ENCODE measurements around the gene ACTL8. TPM values are rescaled to one million over a fixed set of nuclear protein-coding genes. Genes with fewer than 3 reads are reported as not detected.
A peak's percentile ranks its signal among the peaks of the same experiment; 100 is the strongest.

Gene ACTL8
- total RNA-seq, 1 donor from 2014 or later = not detected

GRCh38 chr1:17799642-17800041, 44.5 kb downstream of the ACTL8 start:
- DNase-seq (ENCODE audit: low read depth) = no peak

- peak; percentile 3 for DNase-seq (ENCODE audit: low read depth)
These were observed 47.0 kb downstream of the ACTL8 start for GRCh38 chr1:17802164-17802563.

- DNase-seq (ENCODE audit: low read depth) = no peak
These were observed 47.8 kb downstream of the ACTL8 start for GRCh38 chr1:17802945-17803344.

DNA sequence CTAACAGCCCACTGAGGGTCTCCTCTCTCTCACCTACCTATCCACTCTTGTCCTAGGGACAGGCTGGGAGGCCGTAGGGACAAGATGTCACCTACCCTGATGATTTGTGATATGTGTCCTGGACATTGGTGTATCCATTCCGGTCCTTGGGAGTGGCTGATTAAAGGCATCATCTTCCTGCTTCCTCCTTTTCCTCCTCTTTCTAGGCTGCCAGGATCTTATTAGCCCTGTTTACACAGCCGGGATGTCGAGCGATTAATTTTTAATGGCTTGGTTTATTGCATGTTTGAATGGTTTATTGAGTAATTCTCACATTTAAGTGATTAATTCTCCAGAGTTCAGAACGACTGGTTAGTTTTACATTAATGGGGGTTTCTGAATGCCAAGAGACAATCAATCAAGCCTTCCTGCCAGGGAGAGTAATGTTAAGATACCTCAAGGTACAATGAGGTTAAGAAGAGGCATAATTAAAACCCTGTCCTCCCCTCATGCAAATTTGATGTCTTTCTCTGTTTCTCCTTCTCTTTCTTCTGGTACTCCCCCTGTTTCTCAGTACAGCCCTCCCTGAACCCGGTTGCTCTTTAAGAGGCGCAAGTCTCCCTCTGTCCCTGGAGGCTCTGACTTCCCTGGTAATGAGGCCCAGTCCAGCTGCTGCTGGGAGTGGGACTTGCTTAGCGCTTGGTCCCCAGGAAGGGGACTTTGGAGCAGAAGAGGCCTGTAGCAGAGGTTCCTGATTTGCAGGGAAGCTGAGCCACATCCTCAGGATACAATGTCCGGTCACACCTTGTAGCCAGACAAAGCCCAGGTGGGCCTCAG, 50.9 kb downstream of the ACTL8 start:
- DNase-seq (ENCODE audit: low read depth) = no peak

GRCh38 chr1:17808816-17809215, 53.7 kb downstream of the ACTL8 start:
- DNase-seq (ENCODE audit: low read depth) = no peak

DNA sequence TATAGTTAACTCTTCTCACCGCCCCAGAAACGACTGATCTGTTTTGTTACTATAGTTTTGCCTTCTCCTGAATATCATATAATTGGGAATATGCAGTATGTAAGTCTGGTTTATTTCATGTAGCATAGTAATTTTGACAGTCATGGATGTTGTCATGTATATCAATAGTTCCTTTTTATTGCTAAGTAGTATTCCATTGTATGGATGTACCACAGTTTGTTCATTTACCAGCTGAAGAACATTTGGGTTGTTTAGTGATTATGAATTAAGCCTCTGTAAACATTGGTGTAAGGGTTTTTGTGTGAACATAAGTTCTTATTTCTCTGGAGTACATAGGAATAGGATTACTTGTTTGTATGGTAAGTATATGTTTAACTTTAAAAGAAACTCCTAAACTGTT, 55.5 kb downstream of the ACTL8 start:
- no peak for DNase-seq (ENCODE audit: low read depth)

GRCh38 chr1:17816511-17816910, 61.4 kb downstream of the ACTL8 start:
- no peak for DNase-seq (ENCODE audit: low read depth)

- DNase-seq (ENCODE audit: low read depth) = peak; percentile 12
These were observed 64.1 kb downstream of the ACTL8 start for GRCh38 chr1:17819129-17819802.

DNA sequence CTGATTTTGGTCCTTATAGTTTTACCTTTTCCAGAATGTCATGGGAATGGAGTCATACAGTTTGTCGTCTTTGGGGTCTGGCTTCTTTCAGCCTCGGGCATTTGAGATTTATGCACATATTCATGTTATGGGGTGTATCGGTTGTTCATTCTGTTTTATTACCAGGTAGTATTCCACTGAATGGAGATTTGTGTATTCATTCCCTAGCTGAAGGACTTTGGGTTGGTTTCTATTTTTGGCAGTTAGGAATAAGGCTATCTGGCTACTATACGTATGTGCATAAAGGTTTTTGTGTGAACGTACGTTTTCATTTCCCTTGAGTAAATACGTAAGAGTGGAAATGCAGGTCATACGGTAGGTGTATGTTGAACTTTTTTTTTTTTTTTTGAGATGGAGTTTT, 65.1 kb downstream of the ACTL8 start:
- DNase-seq (ENCODE audit: low read depth) = no peak

DNA sequence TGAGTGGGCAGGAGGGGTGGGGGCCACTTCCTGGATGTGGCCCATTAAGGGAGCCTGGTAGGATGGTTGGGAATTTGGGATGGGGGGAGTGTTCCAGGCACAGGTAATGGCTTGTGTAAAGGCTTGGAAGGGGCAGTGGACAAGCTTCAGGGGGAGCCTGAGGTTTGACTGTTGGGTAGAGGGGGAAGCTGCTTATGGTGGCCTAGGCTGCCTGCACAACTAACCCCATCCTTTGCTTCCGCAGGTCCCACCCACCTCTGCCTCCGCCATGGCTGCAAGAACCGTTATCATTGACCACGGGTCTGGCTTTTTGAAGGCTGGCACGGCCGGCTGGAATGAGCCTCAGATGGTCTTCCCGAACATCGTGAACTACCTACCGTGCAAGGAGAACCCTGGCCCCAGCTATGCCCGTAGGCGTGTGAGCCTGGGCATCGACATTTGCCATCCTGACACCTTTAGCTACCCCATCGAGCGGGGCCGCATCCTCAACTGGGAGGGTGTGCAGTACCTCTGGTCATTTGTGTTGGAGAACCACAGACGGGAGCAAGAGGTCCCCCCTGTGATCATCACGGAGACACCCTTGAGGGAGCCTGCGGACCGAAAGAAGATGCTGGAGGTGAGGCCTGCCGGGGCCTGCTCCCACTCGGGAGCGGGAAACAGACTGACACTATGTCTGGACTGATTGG, 67.8 kb downstream of the ACTL8 start:
- DNase-seq (ENCODE audit: low read depth) = no peak

DNA sequence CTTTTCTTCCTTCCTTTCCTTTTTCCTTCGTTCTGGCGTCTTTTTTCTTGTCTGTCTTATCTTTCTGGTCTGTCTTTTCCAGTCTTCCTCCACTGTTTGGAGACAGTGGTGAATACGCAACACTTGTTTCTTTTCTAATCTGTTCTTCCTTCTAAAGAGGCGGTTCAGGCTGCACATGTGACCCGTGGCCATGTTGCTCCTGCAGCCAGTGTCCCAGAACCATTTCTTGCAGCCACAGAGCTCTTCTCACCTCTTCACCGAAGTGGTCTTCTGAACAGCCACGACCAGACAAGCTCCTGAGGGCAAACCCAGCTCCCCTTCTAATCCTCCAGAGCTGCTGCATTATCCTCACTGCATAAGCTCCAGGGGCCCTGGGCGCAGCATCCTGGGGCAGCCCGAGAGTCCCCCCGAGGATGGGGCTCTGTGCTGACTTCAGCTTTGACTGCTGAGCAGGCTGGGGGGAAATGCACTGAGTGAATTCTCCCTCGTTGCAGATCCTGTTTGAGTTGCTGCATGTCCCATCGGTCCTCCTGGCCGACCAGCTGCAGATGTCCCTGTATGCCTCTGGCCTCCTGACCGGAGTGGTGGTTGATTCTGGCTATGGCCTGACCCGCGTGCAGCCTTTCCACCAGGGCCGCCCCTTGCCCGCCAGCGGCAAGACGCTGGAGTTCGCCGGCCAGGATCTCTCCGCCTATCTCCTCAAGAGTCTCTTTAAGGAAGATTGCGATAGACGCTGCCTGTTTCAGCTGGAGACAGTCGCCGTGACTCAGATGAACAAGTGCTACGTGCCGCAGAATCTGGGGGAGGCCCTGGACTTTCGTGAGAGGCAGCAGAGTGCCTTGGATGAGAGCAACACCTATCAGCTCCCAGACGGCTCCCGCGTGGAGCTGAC, 70.4 kb downstream of the ACTL8 start:
- no peak for DNase-seq (ENCODE audit: low read depth)

GRCh38 chr1:17826165-17826488, 71.0 kb downstream of the ACTL8 start:
- DNase-seq (ENCODE audit: low read depth) = no peak

GRCh38 chr1:17828991-17829390, 73.9 kb downstream of the ACTL8 start:
- no peak for DNase-seq (ENCODE audit: low read depth)

DNA sequence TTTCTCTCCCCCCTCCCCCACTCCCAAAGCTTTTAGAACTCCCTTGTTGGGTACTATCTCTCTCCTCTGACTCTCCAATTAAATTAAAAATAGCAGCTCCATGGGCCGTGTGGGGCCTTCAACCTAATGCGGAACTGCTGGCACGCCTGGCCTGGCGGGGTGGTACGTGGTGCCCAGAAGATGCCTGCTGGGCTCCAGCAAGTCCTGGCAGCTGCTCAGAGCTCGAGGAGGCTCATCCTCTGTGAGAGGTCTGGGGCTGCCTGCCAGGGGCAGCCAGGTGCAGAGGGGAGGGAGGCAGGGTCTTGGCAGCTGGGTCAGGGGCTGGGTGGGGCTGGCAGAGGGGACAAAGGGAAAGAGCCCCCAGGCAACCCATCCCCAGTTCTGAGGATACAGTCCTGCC, 74.4 kb downstream of the ACTL8 start:
- peak; percentile 23 for DNase-seq (ENCODE audit: low read depth)

DNA sequence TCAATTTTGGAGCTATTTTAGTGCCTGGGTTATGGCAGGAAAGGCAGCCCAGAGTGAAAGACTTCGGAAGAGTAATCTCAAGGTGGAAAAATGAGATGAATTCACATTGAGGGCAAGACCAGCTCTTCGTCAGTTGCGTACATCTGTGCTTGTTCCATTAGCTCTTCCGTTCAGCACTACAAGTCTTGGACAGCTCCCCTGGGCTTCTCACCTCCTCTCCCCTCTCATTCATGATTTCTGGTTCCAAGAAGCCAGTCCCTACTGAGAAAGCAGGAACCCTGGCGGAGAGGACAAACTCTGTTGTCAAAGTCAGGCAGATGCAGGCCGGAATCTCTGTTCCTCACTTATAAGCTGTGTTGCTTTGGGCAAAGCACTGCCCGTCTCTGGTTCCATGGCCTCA, 76.5 kb downstream of the ACTL8 start:
- DNase-seq (ENCODE audit: low read depth) = peak; percentile 69

DNA sequence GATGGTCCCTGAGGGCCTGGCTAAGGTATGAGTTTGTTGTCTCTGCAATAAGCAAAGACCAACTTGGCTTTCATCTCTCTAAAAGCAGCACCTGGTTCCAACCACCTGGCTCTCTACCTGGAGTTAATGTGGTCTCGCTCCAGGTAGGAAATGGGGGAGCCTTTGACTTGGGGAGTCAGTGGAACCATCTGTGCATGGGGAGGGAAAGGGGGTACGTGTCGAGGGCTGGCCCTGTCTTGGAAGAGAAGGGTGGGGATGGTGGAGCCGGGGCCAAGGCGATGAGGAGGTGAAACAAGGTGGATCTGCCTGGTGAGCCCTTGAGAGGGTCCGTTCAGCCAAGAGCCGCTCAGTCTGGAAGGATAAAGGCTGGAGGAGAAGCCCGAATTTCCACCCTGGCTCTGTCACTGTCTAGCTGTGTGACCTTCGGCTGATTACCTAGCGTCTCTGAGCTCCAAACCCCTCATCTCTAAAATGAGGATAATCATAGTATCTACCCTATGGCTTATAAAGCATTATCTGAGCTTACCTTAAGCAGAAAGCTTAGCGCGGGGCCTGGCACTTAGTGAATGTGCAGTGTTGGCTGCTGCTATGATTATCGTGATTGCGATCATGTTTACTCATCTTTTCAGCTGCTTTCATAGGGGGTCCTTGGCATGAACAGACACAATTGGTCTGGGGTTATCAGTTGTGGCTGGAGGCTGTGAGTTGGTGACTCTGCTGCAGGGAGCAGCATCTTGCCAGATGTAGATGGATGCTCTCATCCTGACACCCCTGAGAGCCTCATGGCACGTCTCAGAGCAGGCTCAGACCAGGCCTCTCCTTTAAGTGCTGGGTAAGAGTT, 78.7 kb downstream of the ACTL8 start:
- DNase-seq (ENCODE audit: low read depth) = no peak

GRCh38 chr1:17834561-17835100, 79.5 kb downstream of the ACTL8 start:
- no peak for DNase-seq (ENCODE audit: low read depth)

GRCh38 chr1:17837233-17838030, 82.3 kb downstream of the ACTL8 start:
- no peak for DNase-seq (ENCODE audit: low read depth)

DNA sequence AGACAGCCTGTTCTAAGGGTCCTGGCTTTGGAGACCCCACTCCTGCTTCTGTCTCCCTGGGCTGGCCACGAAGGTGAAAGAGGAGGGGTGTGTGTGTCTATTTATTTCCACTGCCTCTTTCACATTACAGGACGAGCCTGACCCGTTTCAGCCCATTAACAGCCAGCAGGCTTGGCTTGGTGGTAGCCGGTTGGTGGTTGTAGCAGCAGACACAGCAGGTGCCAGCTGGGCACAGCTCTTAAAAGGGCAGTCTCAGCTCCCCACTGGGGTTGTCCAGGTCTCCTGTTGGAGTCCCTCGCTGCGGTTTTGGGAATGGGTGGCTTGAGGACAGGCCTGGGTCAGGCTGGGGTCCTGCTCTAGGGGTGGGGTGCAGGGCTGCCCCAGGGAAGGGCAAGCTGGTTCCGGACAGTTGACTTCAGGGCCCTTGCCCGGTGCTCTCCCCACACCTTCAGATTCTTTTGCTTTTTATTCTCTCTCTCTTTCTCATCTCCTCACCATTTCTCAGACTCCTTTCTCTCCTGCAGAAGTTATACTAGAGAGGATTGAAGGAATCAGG, 84.6 kb downstream of the ACTL8 start:
- no peak for DNase-seq (ENCODE audit: low read depth)

Measured in myocyte (in vitro differentiated cells).